ENCODE results near the gene APOBEC3H.

Gene APOBEC3H

DNA sequence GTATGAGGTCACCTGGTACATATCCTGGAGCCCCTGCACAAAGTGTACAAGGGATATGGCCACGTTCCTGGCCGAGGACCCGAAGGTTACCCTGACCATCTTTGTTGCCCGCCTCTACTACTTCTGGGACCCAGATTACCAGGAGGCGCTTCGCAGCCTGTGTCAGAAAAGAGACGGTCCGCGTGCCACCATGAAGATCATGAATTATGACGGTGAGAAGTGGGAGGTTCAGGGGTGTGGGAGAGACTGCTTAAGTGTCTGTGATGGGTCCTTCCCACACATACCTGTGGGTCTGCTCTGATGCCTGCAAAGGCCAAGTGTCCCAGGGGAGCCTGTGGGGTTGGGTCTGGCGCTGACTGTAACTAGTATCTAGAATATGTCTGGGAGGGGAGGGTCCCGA lies 16.0 kb upstream of the APOBEC3H start:
- no peak for DNase-seq (ENCODE audit: low spot score)

DNA sequence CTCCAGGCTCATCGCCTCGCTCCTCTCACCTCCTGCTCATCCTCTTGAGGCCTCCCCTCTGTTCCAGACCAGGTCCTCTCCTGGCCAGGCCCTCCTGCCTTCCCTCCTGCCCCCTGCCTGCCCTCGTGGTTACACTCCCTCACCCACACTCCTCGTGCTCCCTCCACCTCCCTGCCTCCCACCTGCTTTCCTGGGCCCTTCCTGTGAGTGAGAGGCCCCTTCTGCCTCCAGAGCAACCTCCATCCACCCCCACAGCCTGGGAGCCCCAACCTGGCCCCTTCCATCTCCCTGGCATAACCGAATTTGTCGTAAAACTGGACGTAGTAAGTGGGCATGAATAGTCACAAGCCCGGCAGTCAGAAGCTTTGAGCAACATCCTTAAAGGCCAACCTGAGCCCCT lies 15.4 kb upstream of the APOBEC3H start:
- no peak for DNase-seq (ENCODE audit: low spot score)

DNA sequence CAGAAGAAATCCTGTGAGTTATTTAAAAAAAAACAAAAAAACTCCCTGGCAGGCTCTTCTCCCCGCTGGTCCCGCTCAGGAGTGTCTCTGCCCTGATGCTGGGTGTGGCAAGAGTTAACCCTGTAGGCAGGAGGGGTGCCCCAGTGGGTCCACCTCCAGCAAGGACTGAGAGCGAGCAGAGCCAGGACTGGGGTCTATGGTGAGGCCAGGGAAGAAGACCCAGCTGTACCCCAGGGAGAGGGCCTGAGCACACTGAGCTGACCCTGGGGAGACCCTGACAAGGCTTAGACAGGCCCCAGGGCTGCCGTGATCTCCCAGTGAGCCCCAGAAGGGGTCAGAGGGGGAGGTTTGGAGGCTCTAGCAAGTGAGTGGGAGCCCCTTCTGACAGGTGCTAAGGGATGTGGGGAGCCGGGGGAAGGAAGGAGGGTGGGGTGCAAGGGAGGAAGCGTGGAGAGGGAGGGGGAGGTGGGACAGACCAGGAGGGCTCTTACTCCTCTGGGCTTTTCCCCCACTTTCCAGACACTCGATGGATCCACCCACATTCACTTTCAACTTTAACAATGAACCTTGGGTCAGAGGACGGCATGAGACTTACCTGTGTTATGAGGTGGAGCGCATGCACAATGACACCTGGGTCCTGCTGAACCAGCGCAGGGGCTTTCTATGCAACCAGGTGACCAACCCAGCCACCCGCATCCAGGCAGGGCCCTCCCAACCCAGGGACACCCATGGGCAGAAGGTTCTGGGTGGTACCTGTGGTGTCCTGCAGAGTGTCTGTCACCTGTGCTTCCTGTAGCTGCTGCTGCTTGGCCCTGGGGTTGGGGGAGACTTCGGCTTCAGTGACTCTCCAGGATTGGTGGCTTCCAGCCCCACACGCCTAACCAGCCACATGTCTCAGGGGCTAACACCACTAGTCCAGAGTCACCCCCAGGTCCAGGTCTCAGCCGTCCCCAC lies 13.6 kb upstream of the APOBEC3H start:
- no peak for DNase-seq (ENCODE audit: low spot score)

- DNase-seq (ENCODE audit: low spot score) = no peak
These were observed 12.4 kb upstream of the APOBEC3H start for GRCh38 chr22:39084666-39085065.

- DNase-seq (ENCODE audit: low spot score) = no peak
These were observed 9.9 kb upstream of the APOBEC3H start for GRCh38 chr22:39087098-39087497.

GRCh38 chr22:39087881-39088684 lies 9.0 kb upstream of the APOBEC3H start:
- DNase-seq (ENCODE audit: low spot score) = no peak

DNA sequence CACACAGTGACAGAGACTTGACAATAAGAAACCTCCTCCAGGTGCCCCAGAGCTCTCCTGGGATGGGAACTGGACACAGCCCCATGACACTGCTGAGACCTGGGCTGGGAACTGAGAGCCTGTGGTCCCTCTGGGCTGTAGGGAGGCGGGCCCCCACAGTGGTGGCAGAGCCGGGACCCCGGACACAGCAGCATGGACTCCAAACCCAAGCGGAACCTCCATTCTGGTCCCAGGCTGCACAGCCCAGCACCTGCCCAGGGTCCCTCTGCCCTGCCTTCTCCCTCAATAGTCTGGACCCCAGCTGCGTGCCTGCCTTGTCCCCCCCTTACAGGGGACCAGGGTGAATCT lies 8.4 kb upstream of the APOBEC3H start:
- no peak for DNase-seq (ENCODE audit: low spot score)

DNA sequence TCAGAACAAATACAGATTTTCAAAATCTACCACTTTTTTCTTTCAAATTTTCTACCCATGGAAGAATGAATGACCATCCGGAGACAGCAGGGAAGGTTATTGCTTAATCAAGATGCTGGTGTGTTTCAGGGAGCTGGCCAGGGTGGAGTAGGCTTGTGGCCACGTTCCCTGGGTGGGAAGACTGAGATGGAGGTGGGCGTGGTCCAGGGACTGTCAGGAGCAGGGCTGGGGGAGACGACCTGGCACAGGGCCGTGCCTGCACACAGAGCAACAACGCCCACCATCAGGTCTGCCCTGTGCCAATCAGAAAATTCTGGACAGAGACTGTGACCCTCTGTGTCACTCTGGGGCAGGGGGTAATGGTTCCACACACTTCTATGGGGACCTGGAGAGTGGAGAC lies 7.1 kb upstream of the APOBEC3H start:
- DNase-seq (ENCODE audit: low spot score) = no peak

DNA sequence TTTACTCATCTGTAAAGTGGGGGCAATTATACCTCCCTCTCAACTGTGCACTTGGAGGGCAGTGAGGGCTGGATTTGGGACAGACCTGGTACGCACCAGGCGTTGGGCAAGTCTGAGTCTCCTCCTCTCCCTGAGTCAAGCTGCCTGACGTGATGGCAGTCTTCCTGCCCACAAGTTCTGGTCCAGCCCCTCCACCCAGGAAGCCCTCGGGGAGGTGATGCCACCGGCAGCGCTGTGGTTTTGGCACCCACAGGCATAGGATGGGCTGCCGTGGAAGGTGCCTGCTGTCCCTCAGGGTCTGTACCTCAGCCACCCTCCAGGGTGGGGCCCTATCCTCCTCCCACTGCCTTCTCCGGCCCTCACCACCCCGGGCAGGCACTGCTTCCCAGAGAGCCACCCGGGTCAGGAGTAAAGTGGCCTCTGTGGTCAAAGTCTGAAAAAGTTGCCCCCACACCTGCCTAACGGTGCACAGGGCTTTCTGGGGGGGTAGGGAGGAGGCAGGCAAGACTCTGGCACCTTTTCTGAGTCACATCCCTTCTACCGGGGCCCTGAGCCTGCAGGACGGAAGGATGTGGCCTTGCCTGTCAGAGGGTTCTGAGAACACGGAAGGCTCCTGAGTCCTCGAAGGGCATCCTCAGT lies 6.5 kb upstream of the APOBEC3H start:
- peak; percentile 13 for DNase-seq (ENCODE audit: low spot score)

- DNase-seq (ENCODE audit: low spot score) = no peak
These were observed 5.6 kb upstream of the APOBEC3H start for GRCh38 chr22:39091126-39092081.

GRCh38 chr22:39092111-39092862 lies 4.8 kb upstream of the APOBEC3H start:
- DNase-seq (ENCODE audit: low spot score) = no peak

DNA sequence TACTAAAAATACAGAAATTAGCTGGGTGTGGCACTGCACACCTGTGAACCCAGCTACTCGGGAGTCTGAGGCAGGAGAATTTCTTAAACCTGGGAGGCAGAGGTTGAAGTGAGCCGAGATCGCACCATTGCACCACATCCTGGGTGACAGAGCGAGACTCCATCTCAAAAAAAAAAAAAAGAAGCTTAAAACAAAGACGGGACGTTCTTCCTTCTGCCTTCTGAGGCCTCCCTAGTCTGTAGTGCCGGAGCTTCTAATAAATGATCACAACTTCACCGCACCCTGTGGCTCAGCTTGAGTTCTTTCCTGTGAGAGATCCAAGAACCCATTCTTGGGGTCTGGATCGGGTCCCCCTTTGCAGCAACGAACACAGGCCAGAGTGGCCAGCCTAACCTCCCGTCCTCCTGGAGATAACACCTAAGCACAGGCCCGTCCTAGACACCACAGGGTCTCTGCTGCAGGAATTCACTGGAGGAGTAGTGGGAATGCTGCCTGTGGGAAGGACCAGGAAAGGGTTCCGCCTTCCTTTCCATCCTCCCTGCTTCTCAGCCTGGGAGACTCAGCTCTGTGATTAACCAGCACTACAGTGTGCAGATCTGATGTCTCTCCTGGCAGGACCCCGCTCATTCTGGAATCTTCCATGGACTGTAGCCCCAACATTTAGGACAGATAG lies 2.2 kb upstream of the APOBEC3H start:
- no peak for DNase-seq (ENCODE audit: low spot score)

- no peak for DNase-seq (ENCODE audit: low spot score)
These were observed 1.1 kb upstream of the APOBEC3H start for GRCh38 chr22:39095971-39096370.

GRCh38 chr22:39098026-39098425 lies 982 bp downstream of the APOBEC3H start:
- DNase-seq (ENCODE audit: low spot score) = no peak

DNA sequence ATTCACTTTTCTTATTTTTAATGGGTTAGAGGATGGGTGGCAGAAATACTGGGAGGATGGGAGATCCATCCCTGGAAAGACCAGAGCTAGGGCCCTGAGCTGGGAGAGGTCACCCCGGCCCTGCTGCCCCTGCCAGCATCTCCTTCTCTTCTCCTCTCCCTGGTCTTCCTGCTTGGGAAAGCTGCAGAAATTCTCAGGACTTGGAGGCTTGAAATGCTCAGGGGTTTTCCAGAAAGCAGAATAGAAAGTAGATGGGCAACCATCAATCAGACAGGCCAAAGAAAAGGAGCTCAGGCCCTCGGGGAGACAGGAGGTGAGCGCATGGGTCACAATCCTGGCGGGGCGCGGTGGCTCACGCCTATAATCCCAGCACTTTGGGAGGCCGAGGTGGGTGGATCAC lies 1.5 kb downstream of the APOBEC3H start:
- DNase-seq (ENCODE audit: low spot score) = no peak

- DNase-seq (ENCODE audit: low spot score) = no peak
These were observed 4.2 kb downstream of the APOBEC3H start for GRCh38 chr22:39101226-39101625.

- DNase-seq (ENCODE audit: low spot score) = no peak
These were observed 6.4 kb downstream of the APOBEC3H start for GRCh38 chr22:39103431-39103830.

DNA sequence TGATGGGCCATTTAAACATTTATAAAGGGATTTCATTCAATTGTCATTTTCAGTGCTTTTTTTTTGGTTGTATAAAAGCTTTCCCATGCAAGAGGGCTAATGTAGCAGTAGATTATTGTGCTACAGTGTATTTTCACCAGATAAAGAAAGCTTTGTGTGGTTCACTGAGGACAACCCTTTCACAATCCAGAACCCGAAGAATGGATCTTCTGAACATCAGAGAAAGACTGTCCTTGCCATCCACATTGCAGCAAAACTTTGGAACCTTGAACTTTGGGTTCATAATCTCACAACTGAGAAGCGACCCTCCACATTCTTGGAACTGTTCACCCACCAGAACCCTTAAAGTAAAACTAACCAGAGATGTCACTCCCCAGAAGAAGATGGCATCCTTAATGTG lies 9.3 kb downstream of the APOBEC3H start:
- DNase-seq (ENCODE audit: low spot score) = no peak

GRCh38 chr22:39108487-39108886 lies 11.4 kb downstream of the APOBEC3H start:
- no peak for DNase-seq (ENCODE audit: low spot score)

DNA sequence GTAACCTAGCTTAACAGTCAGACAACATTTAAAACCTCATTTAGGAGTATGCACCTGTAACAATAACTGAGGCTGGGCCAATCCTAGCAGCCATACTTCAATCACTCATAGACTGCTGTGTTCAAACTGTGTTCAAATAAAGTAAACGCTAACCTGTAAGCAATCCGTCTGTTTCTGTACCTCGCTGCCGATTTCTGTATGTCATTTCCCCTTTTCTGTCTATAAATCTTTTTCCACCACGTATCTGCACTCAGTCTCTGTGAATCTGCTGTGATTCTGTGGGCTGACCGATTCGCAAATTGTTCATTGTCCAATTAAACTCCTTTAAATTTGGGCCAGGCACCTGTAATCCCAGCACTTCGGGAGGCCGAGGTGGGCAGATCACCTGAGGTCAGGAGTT lies 12.3 kb downstream of the APOBEC3H start:
- DNase-seq (ENCODE audit: low spot score) = no peak

Measured in LoVo (cell line).